CD14-positive monocyte (primary cell): ENCODE data around the gene MVB12B. TPM values are rescaled to one million over a fixed set of nuclear protein-coding genes. Genes with fewer than 3 reads are reported as not detected.

Experiments
- DNase-seq, 3 donors: peaks; one replicate each; pipeline ENCODE4 v3.0.0-alpha.2; 2011 to 2022
- H2AFZ ChIP-seq: 2 replicates; pipeline ENCODE4 v1.6.0; 2012; ENCODE audit warnings: mild to moderate bottlenecking, low read depth, low read length, inconsistent platforms; ENCODE audit not compliant: insufficient read depth, poor library complexity, severe bottlenecking
- H3K27ac ChIP-seq, 2 donors: 1 replicate in 1 of 2; 2 replicates in 1 of 2; pipeline ENCODE4 v1.5.1; 2012 to 2013; ENCODE audit warnings: low read length in 2 of 2, control low read depth in 1 of 2, inconsistent platforms in 1 of 2, low read depth in 1 of 2, mild to moderate bottlenecking in 1 of 2
- H3K27me3 ChIP-seq, 2 donors: one replicate each; pipeline versions ENCODE4 v1.6.0 to v1.6.1; 2011 to 2013; ENCODE audit warnings: low read length in 2 of 2; ENCODE audit not compliant: control insufficient read depth in 2 of 2, insufficient read depth in 2 of 2
- H3K36me3 ChIP-seq, 2 donors: replicated peaks in 1 of 2; 1 replicate in 1 of 2; 2 replicates in 1 of 2; pipeline versions ENCODE4 v1.5.1 to v1.6.1; 2012 to 2013; ENCODE audit warnings: low read length in 2 of 2, control low read depth in 1 of 2, inconsistent platforms in 1 of 2, mild to moderate bottlenecking in 1 of 2; ENCODE audit not compliant: insufficient read depth in 2 of 2, control insufficient read depth in 1 of 2
- H3K4me1 ChIP-seq, 2 donors: 1 replicate in 1 of 2; 2 replicates in 1 of 2; pipeline versions ENCODE4 v1.5.1 to v1.6.1; 2012 to 2013; ENCODE audit warnings: low read length in 2 of 2, control low read depth in 1 of 2, inconsistent platforms in 1 of 2, mild to moderate bottlenecking in 1 of 2, moderate library complexity in 1 of 2; ENCODE audit not compliant: insufficient read depth in 2 of 2, control insufficient read depth in 1 of 2
- H3K4me2 ChIP-seq: replicated peaks from 2 replicates; pipeline ENCODE3; 2012; ENCODE audit warnings: low read length, moderate library complexity, mild to moderate bottlenecking; ENCODE audit not compliant: poor library complexity, severe bottlenecking; ENCODE audit errors: extremely low read depth
- H3K4me3 ChIP-seq, 3 experiments: fragments of 200-600 bp in 1 of 3; sonication (generic) in 1 of 3; replicated peaks in 1 of 3; 1 replicate in 2 of 3; 2 replicates in 1 of 3; pipeline ENCODE4 v1.5.1; 2011 to 2013; ENCODE audit warnings: low read length in 3 of 3, mild to moderate bottlenecking in 3 of 3, control low read depth in 2 of 3, low read depth in 2 of 3, inconsistent platforms in 1 of 3, moderate library complexity in 1 of 3
- H3K79me2 ChIP-seq: 2 replicates; pipeline ENCODE4 v1.6.0; 2012; ENCODE audit warnings: mild to moderate bottlenecking, control low read depth, inconsistent platforms, low read length, moderate library complexity; ENCODE audit not compliant: insufficient read depth
- H3K9ac ChIP-seq: 2 replicates; pipeline ENCODE4 v1.6.0; 2017; ENCODE audit warnings: low read length, mild to moderate bottlenecking; ENCODE audit not compliant: insufficient read depth, poor library complexity, severe bottlenecking
- H3K9me3 ChIP-seq, 2 donors: replicated peaks in 1 of 2; 1 replicate in 1 of 2; 2 replicates in 1 of 2; pipeline versions ENCODE4 v1.5.1 to v1.6.1; 2012 to 2013; ENCODE audit warnings: low read length in 2 of 2, control low read depth in 1 of 2; ENCODE audit not compliant: control insufficient read depth in 1 of 2, insufficient read depth in 1 of 2
- H4K20me1 ChIP-seq: 2 replicates; pipeline ENCODE4 v1.6.0; 2012; ENCODE audit warnings: mild to moderate bottlenecking, low read length, control low read depth, moderate library complexity; ENCODE audit not compliant: insufficient read depth
- H3K27ac Mint-ChIP-seq, 7 donors: one replicate each; pipeline ENCODE4 v1.8.0; 2020; ENCODE audit warnings: mild to moderate bottlenecking in 7 of 7, mixed read lengths in 7 of 7, moderate library complexity in 6 of 7, inconsistent platforms in 2 of 7
- H3K27me3 Mint-ChIP-seq, 3 donors: one replicate each; pipeline ENCODE4 v1.8.0; 2021 to 2022; ENCODE audit warnings: low read depth in 3 of 3, mild to moderate bottlenecking in 3 of 3, mixed read lengths in 3 of 3, moderate library complexity in 3 of 3, inconsistent platforms in 1 of 3
- H3K36me3 Mint-ChIP-seq, 2 donors: one replicate each; pipeline ENCODE4 v1.8.0; 2020; ENCODE audit warnings: mixed read lengths in 2 of 2, inconsistent platforms in 1 of 2, mild to moderate bottlenecking in 1 of 2
- H3K4me1 Mint-ChIP-seq: one replicate; pipeline ENCODE4 v1.8.0; 2020; ENCODE audit warnings: mild to moderate bottlenecking, mixed read lengths
- H3K4me3 Mint-ChIP-seq, 2 donors: one replicate each; pipeline ENCODE4 v1.8.0; 2020; ENCODE audit warnings: mild to moderate bottlenecking in 2 of 2, mixed read lengths in 2 of 2, moderate library complexity in 1 of 2
- H3K9me3 Mint-ChIP-seq, 7 donors: one replicate each; pipeline ENCODE4 v1.8.0; 2020 to 2022; ENCODE audit warnings: mixed read lengths in 7 of 7, mild to moderate bottlenecking in 6 of 7, moderate library complexity in 6 of 7, inconsistent platforms in 2 of 7
- CTCF ChIP-seq: fragments of 200-600 bp; IDR thresholded peaks from one replicate; pipeline ENCODE4 v1.8.0; 2022; ENCODE audit warnings: antibody characterized with exemption, mild to moderate bottlenecking
- WGBS: methylation state at CpG from one replicate; pipeline ENCODE4 v1.1.5; 2013; ENCODE audit warnings: missing lambda C conversion rate; ENCODE audit not compliant: insufficient coverage; 5-methylcytosine and 5-hydroxymethylcytosine counted together
- intact Hi-C, 2 donors: fragments of 100-400 bp; cut with micrococcal nuclease; formaldehyde crosslinking; loops; one replicate each; pipeline versions ENCODE4 v1.15.0 to v1.15.1; 2023
- polyA plus RNA-seq, 3 donors: library from polyadenylated mRNA; depleted of rRNA in 1 of 3; unstranded in 2 of 3; stranded (reverse) in 1 of 3; fragments of 300-500 nt in 2 of 3; fragments of >200 nt in 1 of 3; fragmentation: Illumina TruSeq in 2 of 3; gene quantifications; 1 replicate in 2 of 3; 2 replicates in 1 of 3; pipeline ENCODE4 v1.2.3, GENCODE V29; 2012 to 2021

Gene MVB12B
- polyA plus RNA-seq, 3 donors, result 2.8 to 8.1 (median 3.5) TPM

DNA sequence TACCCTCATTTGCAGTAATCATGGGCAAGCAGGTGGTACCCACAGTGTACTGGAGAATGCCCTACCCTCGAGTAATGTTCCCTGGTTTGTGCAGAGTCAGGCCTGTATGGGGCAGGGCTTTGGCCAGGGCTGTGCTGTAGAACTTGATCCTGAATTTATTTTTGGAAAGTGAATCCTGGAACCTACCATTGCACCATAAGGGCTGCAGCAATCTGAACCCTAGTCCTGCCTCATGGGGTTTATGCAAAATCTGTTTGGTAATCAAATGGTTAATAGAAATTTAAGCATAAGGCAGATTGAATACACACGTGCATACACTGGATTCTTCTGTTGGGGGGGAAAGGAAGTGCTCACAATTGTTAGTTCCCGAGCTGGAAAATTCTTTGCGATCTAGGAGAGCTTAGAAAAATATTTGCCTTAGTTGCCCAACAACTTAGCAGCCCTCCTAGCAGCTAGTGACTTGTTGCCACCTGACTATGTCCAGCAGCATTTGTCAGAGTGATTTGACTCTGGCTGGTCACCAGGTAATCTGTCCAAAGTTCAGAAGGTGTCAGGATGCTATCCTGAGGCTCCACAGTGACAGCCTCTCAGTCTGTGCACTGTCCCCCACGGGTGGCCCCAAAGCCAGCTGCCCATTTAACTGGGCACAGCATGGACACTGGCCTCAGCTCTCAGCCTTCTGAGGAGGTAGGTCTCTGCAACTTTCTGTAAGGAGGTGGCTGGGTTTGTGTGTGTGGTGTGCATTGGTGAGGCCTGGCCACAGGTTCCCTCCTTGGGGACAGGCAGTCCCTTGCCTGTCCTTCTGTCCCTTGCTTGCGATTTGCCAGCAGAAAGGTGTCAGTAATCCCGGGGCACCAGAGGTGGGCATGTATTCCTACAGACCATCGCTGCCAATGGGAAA, 8.3 kb downstream of the MVB12B start:
- Histone ChIP-seq H3K27me3 (no peaks in the 10 kb centered on the region), H3K4me1 (peaks cover 42 to 59% of the 10 kb centered on the region in 2 donors), H3K79me2 (peaks cover 82% of the 10 kb centered on the region), H3K36me3 (peaks cover 0 to 4% of the 10 kb centered on the region in 2 donors), H3K27ac (peak overlapping the region in 1 of 2 donors; percentile 24), H2AFZ (no peak overlapping the region), H3K9ac (no peak overlapping the region), H3K9me3 (no peaks in the 10 kb centered on the region), H4K20me1 (no peaks in the 10 kb centered on the region), H3K4me3 (no peak overlapping the region), H3K4me2 (no peak overlapping the region)
- H3K27me3 Mint-ChIP-seq, result no peaks in the 10 kb centered on the region
- peak overlapping the region in 3 of 7 donors; percentile 45 to 76 (median 54) for H3K27ac Mint-ChIP-seq
- peaks cover 0 to 1% (median 0%) of the 10 kb centered on the region in 7 donors for H3K9me3 Mint-ChIP-seq
- intact Hi-C loops, result no loop called here
- peaks cover 80% of the 10 kb centered on the region for H3K4me1 Mint-ChIP-seq
- no peak overlapping the region for H3K4me3 Mint-ChIP-seq
- TF ChIP-seq CTCF, result no peak
- DNase-seq, result no peak
- 62% methylated on average over 8 of the region's 8 CpGs for WGBS
- H3K36me3 Mint-ChIP-seq, result peaks cover 3 to 9% of the 10 kb centered on the region in 2 donors

DNA sequence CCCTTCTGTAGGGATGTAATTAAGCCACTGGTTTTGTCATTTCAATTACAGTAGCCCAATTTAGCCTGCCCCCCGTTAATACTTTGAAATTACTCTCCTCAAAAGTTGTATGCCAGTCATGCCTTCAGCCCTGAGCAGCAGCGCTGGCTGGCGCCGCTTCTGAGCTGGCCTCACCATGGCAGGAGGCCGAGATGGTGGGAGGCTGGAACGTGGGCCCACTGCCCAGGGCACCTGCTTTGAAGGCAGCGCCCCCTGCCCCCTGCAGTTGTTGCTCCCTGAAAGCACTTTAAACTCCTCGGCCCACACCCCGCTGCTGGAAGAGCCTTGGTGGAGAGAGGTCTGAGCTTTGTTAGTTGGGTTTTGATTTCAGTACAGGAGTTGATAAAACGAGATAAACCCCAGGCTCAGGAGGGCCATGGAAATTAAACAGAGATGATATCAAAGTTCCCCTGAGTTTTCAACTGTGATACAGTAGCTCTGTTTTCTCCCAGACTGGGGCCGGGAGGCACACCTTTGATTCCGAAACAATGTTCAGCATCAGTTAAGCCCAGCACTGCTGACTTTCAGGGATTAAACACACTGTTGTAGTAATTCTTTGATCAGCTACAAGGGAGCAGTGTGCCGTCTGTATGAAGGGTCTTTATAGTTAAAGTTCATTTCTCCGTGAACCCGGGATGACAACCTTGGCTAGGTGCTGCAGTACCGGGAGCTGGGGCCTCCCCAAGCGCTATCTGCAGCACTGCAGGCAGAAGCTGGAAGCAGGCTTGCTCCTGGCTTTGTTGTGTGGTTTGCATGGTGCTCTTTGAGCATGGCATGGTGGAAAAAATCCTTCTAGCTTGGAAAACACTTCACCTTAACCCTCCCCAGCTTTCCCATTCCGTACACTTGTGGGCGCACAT, 9.5 kb downstream of the MVB12B start:
- no peaks in the 10 kb centered on the region for H3K9me3 ChIP-seq
- no peak for DNase-seq
- H3K4me1 ChIP-seq, result peaks cover 34 to 48% of the 10 kb centered on the region in 2 donors
- H3K27me3 ChIP-seq, result no peaks in the 10 kb centered on the region
- WGBS, result 96% methylated on average over 14 of the region's 19 CpGs
- H3K4me2 ChIP-seq, result peak overlapping the region; percentile 45
- H3K4me3 ChIP-seq, result peak overlapping the region in 1 of 3 experiments; percentile 34
- Mint-ChIP-seq H3K4me1 (peaks cover 69% of the 10 kb centered on the region), H3K27ac (peak overlapping the region; percentile 76 to 96 (median 88)), H3K36me3 (peaks cover 12 to 18% of the 10 kb centered on the region in 2 donors), H3K9me3 (peaks cover 0 to 2% (median 0%) of the 10 kb centered on the region in 7 donors), H3K27me3 (no peaks in the 10 kb centered on the region), H3K4me3 (no peak overlapping the region)
- no peak for TF ChIP-seq CTCF
- H3K9ac ChIP-seq, result no peak overlapping the region
- H3K27ac ChIP-seq, result peak overlapping the region; percentile 14 to 80
- H3K79me2 ChIP-seq, result peaks cover 77% of the 10 kb centered on the region
- H2AFZ ChIP-seq, result no peak overlapping the region
- no peaks in the 10 kb centered on the region for H4K20me1 ChIP-seq
- intact Hi-C loops, result no loop called here
- peaks cover 7 to 15% of the 10 kb centered on the region in 2 donors for H3K36me3 ChIP-seq
